HG03521 (cell line): ENCODE results near the gene ZNF541.

Experiments
- ATAC-seq: cut with Tn5 transposase; IDR thresholded peaks from one replicate; pipeline ENCODE4 v1.9.1; 2021; ENCODE audit warnings: mild to moderate bottlenecking, moderate library complexity; ENCODE audit not compliant: unreplicated experiment

ZNF541 gene, protein sequence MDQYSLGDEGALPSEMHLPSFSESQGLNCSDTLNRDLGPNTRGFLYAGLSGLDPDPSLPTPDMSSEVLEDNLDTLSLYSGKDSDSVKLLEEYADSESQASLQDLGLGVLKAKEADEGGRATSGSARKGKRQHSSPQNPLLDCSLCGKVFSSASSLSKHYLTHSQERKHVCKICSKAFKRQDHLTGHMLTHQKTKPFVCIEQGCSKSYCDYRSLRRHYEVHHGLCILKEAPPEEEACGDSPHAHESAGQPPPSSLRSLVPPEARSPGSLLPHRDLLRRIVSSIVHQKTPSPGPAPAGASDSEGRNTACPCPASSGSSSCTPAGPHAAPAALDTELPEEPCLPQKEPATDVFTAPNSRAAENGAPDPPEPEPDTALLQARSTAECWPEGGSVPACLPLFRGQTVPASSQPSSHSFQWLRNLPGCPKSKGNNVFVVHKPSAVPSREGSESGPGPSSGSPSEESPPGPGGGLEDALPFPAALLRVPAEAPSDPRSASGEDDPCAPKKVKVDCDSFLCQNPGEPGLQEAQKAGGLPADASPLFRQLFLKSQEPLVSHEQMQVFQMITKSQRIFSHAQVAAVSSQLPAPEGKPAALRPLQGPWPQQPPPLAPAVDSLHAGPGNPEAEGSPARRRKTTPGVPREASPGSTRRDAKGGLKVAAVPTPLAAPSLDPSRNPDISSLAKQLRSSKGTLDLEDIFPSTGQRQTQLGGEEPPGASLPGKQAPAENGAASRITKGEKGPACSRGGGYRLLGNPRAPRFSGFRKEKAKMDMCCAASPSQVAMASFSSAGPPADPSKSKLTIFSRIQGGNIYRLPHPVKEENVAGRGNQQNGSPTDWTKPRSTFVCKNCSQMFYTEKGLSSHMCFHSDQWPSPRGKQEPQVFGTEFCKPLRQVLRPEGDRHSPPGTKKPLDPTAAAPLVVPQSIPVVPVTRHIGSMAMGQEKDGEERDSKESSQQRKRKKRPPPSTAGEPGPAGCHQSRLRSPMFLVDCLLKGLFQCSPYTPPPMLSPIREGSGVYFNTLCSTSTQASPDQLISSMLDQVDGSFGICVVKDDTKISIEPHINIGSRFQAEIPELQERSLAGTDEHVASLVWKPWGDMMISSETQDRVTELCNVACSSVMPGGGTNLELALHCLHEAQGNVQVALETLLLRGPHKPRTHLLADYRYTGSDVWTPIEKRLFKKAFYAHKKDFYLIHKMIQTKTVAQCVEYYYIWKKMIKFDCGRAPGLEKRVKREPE (N-terminal part only)

DNA sequence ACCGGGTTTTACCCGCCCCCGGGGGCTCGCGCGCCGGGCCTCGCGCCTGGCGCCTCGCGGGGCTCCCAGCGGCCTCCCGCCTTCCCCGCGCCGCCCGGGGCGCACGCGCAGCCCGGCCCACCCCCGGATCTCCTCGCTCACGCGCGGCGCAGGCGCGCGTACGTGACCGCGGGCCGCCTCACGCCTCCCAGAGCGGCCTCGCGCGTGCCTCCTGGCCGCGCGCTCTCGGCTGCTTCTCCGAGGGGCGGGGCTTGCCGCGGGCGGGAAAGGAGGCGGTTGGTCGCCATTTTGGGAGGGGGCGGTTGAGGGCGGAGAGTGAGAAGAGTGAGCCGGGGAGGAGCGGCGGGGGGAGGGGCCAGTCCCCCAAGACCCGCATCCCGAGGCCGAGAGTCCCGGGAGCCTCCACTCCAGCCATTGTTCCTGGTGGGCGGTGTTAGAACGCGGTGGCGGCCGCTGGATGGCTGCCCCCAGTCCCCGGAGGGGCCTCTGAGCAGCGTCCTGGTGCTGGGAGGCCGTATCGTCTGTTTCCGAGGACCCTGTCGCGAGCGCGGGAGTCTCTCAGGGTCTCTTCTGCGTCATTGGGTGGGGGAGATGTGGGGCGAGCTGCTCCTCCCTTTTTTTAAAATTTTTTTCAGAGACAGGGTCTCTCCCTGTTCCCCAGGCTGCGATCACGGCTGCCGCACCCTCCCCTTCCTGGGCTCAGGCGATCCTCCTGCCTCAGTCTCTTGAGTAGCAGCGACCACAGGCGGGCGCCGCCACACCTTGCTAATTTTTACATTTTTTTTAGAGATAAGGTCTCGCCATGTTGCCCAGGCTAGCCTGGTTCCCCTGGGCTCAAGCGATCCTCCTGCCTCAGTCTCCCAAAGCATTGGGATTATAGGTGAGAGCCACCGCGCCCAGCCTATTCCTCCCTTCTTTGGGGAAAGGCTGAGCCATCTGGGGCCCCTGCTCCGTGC, at the start of gene ZNF541:
TSS of gene ZNF541 (minus strand) at position 78 of the 956 bp plus-strand sequence. CDS start 17,292 bp downstream, outside the sequence.
- no peak for ATAC-seq

DNA sequence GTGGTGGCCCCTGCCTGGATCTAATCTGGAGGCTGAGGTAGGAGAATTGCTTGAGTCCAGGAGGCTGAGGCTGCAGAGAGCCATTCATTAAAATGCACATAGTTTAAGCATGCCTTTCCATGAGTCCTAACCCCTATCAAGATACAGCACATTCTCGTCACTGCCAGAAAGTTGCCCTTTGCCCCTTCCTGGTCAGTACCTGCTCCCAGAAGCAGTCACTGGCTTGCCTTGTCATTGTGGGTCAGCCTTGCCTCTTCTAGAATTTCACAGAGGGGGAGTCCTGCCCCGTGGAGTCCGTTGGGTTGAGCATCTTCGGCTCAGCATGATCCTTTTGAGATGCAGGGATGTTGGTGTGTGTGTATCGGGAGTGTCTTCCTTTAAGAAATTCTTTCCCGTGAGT, 46.8 kb upstream of the ZNF541 start:
- ATAC-seq, result no peak

DNA sequence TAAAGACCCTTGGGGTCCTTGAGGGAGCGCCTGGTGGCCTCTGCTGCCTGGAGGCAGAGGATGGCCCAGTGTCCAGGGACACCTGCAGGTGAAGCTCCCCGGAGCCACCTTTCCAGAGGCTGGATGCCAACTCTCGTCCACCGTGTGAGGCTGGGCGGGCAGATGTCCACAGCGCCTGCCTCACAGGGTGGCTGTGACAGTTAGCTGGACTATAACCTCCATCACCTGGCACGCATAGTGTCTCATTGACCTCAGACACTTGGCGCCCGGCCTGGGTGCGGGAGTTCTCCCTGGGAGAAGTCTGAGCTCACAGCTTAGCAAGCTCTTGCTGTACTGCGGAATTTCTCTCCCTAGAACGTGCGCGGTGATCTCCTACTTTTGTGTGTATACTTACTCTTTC, 45.8 kb upstream of the ZNF541 start:
- ATAC-seq, result no peak

DNA sequence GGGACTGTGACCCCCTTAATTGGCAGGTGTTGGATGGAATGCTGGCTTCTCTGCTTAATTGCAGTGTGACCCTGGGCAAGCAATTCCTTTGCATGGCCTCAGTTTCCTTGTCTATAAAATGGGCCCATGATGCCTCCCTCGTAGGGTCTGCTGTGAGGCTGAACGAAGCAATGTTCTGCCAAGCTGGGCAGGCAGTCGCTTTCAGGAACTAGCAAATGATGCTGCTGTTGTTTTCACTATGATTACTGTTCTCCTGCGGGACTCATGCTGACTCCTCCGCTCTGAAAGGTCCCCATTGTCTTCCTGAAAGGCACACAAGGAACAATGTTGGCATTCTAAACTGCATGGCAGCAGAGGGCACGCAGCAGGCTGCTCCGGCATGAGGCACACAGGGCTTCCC, 42.8 kb upstream of the ZNF541 start:
- ATAC-seq, result no peak

DNA sequence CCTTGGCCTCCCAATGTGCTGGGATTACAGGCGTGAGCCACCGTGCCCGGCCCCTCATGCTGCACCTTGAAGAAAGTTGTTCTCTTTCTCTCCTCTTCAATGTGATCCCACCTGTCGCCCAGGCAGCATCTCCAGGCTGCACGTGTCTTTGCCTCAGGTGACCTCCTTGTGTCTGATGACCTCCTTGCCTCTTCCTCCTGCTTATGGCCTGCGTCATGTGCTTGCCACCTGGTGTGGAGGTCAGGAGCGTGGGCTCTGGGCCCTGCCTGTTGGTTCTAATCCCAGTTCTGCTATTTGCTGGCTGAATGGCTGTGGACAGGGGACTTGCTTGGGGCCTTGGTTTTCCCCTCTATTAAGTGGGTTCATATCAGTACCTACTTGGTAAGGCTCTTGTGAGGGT, 42.3 kb upstream of the ZNF541 start:
- no peak for ATAC-seq

DNA sequence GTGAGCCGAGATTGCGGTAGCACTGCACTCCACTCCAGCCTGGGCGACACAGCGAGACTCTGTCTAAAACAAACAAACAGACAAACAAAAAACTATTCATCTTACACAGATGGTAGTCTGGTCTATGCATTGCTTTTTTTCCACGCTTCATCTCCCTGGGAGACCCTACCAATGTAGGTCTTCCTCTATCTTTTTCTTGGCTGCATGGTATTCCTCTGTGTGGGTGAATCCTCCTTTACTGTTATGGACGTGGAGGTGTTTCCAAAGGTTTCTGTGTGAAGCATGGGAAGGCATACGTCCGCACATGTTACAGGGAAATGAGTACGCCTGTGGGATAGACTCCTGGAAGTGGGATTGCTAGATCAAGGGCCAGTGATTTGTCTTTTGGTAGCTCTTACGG, 41.6 kb upstream of the ZNF541 start:
- ATAC-seq, result no peak

DNA sequence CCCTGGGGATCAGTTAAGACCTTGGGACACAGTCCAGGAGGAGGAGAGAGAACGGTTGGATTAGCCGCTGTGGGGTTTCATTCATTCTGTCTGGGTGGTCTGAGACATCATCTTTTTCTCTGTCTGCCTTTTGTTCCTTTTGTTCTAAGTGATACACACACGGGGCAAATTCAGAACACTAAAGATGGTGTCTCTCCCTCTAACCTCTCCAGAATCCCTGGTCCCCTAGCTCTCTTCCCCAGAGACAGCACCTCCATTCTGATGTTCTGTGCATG, 41.0 kb upstream of the ZNF541 start:
- ATAC-seq, result no peak

DNA sequence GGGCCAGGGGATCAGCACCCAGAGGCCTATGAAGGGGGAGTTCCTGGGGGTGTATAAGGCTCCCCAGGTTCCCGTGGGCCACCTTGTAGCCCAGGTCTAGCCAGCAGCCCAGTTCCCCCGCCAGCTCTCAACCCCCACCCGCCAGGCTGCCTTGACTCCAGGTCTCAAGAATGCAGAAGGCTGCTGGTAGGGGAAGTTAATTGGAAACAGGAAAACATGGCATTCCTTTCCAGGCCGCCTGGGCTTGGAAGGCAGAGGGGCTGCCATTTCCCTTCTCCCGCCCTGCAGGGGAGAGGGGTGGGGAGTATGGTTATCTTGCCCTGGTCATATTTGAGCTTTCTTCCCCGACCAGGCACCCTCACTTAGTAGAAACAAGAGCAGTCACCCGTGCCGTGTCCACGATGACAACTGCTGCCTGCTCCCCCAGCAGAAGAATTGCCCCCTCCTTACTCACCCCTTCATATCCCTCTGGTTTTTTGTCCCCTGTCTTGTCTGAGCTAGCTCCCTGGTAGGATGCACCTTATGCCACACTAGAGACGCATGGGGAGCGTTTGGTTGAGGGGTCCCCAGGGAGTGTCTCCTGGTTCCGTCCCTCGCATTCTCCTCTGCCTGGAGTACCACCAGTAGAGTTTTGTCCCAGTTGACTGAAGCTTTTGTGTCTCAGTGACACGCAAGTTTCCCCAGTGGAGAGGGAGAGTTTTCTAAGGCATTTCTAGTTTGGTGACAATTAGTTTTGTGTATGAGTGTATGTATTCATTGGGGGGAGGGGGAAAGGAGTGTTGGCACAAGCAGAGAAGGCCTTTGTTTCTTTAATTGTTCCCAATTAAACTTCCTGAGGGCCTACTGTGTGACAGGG, 40.4 kb upstream of the ZNF541 start:
- ATAC-seq, result no peak

DNA sequence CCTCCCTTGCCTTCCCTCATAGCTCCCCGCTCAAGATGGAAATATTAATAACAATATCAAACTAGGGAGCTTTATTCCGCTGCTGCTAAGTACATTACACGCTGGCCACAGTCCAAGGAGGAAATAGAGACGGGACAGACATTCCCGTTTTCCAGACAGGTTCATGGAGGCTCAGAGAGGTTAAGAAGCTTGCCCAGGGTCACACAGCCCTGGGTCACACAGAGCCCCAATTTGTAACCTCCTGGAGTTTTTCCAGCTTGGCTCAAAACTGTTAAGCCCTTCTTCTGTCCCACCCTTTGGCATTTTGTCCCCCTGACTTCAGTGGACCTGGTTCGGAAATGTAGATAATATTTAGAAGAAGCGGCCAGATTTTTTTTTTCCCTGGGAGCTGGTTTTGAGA, 38.0 kb upstream of the ZNF541 start:
- no peak for ATAC-seq

DNA sequence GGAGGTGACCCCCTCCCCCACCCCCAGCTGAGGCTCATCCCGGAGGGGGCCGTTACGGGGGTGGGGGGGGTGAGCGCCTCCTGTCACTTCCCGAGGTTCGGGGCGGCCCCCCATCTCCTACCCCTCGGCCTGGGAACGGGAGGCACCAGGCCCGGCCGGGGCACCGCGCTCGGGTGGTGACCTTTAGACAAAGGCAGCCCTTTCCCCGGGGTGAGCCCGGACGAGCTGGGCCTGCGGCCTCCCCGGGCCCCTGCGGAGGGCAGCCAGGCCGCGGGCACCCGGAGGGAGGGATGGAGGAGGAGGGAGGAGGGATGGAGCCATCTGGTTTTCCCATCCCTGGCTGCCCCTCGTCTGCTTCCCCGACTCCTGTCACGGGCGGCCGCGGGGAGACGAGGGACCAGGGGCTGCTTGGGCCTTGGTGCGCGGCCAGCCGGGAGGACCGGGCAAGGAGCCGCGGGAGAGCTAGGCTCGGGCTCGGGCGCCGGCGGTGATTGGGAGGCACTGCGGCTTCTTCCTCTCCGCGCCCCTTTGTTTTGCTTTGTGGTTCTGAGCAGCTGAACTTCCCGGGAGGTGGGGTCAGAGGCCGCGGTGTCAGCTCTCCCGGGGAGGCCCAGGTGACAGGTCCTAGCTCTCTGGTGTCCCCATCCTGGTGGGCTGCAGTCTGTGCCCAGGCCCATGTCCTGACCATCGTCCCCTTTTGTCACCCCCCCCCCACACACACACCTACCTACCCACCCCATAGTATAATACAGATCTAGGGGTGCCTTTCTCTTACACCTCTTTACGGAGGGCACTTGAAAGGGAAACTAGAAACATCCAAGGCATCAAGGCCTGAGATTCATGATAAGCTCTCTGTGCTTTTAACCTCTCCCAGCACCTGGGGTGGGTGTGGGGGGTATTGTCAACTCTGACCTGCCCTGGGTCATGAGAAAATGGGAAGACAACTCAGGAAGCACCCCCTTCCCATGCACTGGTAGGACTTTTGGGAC, 37.3 kb upstream of the ZNF541 start:
- ATAC-seq, result no peak

DNA sequence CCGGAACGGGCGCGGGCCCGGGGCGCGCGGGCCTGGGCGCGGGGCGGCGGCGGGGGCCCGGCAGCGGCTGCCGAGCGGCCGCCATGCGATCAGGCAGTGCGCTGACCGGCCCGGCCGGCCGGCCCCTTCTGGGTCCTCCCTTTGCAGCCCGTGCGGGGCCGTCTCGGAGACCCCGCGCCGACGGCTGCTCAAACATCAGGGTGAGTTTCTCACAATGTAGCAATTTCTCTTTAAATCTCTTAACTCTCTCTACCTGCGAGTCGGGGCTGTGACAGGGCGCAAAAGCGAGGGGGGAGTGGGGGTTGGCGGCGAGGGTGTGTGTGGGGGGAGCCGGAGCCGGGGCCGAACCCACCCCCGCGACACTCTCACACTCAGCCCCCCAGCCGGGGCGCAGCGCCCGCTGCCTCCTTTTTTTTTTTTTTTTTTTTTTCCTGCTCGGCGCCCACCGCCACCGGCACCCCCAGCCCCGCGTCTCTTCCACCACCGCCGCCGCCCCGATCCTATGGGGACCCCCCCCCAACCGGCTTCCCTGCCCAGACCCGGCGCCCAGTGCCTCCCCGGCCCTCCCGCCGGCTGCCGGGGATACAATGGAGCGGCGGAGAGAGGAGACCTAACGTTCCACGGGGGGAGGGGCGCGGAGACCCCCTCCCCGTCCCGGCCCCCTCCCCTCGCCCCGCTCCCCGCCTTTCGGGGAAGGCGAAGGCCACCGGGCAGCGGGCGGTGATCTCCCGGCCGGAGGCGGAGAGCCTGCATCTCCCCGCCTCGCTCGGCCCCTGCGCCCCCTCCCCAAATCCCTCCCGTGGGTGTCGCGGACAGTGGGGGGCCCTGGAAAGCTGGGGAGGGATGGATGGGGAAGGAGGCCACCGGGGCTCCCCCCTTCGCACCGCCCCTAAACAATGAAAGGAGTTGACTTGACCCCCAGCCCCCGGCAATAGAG, 36.3 kb upstream of the ZNF541 start, which contains the start of gene BICRA:
TSS of gene BICRA (plus strand) at position 166 of the 937 bp plus-strand sequence. CDS start 64,441 bp downstream, outside the sequence.
- ATAC-seq, result peak; percentile 41

DNA sequence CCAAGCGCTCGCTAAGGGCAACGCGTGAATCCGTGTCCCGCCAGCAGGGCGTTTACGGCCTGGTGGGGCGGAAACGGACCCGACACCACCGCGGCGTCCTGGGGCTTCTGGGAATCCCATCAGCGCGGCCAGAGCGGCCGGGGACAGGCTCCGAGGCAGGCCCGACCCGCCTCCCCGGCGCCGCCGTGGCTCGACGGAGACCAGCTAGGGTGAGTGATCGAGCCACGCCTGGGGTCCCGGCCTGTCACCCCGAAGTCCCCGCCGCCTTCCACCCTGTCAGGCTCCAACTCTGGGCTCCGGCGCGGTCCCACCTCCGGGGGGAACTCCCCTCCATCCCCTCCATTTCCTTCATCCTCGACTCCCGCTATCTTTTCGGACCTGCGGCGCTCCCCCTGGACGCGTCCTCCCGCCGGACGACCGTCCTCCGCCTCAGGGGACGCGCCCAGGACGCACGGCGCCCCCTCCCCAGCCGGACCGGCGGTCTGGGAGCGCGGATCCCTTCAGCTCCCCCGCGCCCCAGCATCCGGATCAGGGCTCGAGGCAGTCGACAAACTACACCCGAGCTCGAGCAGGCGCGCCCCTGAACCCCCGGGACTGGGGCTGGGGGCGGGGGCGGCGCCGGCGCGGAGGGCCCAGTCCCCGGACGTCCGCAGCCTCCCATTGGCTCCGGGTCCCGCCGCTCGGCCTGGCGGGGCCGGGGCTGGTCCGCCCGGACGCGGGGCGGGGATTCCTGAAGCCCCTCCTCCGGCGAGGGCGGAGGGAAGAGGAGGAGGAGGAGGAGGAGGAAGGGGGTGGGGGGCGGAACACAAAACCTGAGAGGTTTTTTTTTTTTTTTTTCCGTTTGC, 35.3 kb upstream of the ZNF541 start:
- ATAC-seq, result peak; percentile 83

DNA sequence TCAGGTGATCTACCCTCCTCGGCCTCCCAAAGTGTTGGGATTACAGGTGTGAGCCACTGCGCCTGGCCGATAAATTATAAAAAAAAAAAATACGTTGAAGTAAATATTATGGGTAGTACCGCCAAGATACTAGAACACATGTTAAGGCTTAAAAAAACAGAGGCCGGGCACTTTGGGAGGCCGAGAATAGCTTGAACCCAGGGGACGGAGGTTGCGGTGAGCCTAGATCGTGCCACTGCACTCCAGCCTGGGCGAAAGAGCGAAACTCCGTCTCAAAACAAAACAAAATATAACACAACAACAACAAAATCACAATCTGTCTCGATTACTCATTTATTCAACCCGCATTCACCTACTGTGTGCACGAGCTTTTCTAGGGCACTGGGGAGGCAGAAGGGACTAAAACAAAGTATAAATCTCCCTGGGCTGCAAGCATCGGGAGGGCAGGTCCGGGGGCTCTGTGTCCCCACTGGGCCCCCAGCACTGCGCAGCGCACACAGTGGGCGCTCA, 34.7 kb upstream of the ZNF541 start:
- ATAC-seq, result no peak

DNA sequence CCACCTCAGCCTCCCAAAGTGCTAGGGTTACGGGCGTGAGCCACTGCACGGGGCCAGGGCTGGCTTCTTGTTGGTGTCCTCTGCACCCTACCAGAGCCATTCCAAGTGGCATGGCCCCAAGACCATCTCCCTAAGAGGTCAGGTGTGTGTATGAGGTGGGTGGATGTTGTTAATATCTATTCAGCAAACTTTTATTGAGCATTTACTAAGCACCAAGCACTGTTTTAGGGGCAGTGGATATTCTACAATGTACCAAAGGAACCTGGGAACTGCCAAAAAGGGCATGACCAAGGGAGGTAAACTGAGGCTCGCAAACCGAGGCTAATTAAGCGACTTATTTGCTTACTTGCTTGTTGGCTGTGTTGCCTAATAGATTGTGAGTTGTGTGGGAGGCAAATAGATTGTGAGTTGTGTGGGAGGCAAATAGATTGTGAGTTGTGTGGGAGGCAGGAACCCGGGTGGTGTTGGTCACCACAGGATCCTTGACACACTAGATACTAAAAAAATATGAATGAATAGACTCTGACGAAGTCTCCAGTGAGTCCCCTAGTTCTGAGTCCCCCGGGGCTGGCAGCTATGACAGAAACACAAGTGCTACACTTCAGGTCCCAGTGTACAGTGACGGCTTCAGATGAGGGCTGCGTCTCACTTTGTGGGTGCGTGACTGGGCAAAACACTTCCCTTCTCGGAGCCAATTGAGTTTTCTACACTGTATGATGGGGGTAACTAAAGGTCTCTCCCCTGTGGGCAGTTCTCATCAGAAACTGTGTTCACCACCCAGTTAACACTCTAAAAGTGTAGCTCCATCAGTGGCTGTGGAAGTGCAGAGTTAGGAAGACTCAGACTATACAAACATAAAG, 31.0 kb upstream of the ZNF541 start:
- no peak for ATAC-seq
